ENCODE data around the gene TOP1.
"Not testable (repeated sequence)": the region's sequence is repeated elsewhere in the genome, so short reads cannot be mapped to it uniquely, and the experiment has no call there.

TOP1 gene

DNA sequence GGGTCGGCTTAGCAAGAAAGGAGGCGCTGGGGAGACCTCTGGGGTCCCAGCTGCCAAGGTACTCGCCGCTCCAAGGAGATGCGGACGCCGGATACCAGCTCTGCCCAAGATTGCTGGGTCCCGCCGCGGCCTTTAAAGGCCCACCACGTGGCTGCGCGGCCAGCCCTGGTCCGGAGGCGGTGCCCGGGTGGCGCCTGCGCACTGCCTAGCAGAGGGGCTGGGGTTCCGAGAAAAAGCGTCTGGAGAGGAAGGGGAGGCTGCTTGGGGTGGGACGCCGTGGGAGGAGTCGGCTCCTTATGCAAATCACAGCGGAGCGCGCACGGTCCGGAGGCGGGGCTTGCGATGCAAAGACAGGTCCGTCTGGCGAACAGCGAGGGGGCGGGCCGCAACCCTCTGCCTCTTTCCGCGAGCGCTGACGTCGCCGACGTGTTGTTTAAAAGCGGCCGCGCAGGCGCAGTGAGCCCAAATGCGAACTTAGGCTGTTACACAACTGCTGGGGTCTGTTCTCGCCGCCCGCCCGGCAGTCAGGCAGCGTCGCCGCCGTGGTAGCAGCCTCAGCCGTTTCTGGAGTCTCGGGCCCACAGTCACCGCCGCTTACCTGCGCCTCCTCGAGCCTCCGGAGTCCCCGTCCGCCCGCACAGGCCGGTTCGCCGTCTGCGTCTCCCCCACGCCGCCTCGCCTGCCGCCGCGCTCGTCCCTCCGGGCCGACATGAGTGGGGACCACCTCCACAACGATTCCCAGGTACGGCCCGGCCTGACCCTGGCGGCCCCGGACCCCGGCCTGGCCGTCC is at the start of gene TOP1:
TOP1 (plus strand) TSS at position 464 of the 791 bp plus-strand sequence; CDS start at position 710, 246 bp downstream.
- DNase-seq = peak; percentile 100

- DNase-seq = no peak
Observed at GRCh38 chr20:40979247-40979646, 49.4 kb upstream of the TOP1 start.

GRCh38 chr20:40980106-40980827 is 48.4 kb upstream of the TOP1 start:
- no peak for DNase-seq

- DNase-seq = no peak
Observed at GRCh38 chr20:40980828-40981310, 47.8 kb upstream of the TOP1 start.

GRCh38 chr20:40982415-40983145 is 46.0 kb upstream of the TOP1 start:
- DNase-seq = no peak

- no peak for DNase-seq
Observed at GRCh38 chr20:40983898-40984297, 44.7 kb upstream of the TOP1 start.

GRCh38 chr20:40984496-40984895 is 44.1 kb upstream of the TOP1 start:
- no peak for DNase-seq

GRCh38 chr20:40986774-40987173 is 41.8 kb upstream of the TOP1 start:
- DNase-seq = no peak

GRCh38 chr20:40990542-40991120 is 38.0 kb upstream of the TOP1 start:
- DNase-seq = peak; percentile 73

- DNase-seq = no peak
Observed at GRCh38 chr20:40991181-40991889, 37.3 kb upstream of the TOP1 start.

DNA sequence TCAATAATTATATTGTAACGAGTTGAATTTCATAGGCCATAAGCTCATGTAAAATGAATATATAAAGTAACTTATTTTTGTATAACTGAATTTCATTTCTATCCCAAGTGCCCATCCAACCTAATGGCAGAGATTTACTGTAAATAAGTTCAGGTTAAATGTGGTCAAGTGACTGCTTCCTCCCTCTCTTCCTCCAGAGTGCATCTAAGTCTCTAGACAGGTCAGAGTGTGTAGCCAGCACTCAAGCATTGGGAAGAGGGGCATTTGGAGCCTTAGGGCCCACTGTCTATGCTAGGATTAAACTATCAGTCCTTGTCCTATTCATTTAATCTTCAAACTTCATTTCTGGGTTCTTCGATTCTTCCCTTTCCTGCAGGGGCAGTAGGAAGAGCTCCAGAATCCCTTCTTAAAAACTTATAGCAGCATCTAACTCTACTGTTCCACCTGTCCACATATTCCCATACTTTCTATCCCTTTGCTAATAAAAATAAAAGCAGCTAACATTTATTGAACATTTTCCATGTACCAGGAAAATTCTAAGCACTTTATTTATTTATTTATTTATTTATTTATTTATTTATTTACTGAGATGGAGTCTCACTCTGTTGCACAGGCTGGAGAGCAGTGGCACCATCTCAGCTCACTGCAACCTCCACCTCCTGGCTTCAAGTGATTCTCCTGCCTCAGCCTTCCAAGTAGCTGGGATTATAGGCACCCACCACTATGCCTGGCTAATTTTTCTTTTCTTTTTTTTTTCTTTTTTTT is 36.1 kb upstream of the TOP1 start:
- DNase-seq = no peak

GRCh38 chr20:40993794-40994540 is 34.7 kb upstream of the TOP1 start:
- DNase-seq = no peak

GRCh38 chr20:40996326-40996725 is 32.3 kb upstream of the TOP1 start:
- no peak for DNase-seq

GRCh38 chr20:40997116-40997515 is 31.5 kb upstream of the TOP1 start:
- no peak for DNase-seq

DNA sequence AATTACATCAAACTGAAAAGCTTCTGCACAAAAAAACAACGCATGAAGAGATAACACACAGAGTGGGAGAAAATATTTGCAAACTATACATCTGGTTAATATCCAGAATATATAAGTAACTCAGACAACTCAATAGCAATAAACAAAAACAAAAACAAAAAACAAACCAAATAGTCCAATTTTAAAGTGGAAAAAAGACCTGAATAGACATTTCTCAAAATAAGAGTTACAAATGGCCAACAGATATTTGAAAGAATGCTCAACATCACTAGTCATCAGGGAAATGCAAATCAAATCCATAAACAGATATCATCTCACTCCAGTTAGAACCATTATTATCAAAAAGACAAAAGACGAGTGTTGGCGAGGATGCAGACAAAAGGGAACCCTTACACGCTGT is 28.8 kb upstream of the TOP1 start:
- no peak for DNase-seq

DNA sequence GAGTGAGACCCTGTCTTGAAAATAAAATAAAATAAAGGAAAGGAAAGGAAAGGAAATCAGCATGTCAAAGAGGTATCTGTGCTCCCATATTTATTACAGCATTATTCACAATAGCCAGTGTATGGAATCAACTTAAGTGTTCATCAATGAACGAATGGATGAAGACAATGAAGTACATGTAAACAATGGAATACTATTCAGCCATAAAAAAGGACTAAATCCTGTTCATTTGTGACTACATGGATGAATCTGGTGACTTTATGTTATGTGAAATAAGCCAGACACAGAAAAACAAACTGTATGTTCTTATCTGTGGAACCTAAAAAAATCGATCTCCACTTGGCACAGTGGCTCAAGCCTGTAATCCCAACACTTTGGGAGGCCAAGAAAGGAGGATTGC is 28.0 kb upstream of the TOP1 start:
- DNase-seq = no peak

DNA sequence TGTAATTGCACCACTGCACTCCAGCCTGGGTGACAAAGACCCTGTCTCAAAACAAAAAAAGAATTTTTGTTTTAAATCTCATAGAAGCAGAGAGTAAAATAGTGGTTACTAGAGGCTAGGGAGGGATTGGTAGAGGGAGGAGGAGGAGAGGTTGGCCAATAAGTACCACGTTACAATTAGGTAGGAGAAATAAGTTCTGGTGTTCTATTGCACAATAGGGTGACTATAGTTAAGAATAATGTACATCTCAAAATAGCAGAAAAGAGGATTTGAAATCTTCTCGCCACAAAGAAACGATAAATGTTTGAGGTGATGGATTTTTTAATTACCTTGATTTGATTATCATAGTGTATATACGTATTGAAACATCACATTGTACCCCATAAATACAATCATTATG is 27.1 kb upstream of the TOP1 start:
- DNase-seq = no peak

- DNase-seq = no peak
Observed at GRCh38 chr20:41002842-41003142, 25.8 kb upstream of the TOP1 start.

DNA sequence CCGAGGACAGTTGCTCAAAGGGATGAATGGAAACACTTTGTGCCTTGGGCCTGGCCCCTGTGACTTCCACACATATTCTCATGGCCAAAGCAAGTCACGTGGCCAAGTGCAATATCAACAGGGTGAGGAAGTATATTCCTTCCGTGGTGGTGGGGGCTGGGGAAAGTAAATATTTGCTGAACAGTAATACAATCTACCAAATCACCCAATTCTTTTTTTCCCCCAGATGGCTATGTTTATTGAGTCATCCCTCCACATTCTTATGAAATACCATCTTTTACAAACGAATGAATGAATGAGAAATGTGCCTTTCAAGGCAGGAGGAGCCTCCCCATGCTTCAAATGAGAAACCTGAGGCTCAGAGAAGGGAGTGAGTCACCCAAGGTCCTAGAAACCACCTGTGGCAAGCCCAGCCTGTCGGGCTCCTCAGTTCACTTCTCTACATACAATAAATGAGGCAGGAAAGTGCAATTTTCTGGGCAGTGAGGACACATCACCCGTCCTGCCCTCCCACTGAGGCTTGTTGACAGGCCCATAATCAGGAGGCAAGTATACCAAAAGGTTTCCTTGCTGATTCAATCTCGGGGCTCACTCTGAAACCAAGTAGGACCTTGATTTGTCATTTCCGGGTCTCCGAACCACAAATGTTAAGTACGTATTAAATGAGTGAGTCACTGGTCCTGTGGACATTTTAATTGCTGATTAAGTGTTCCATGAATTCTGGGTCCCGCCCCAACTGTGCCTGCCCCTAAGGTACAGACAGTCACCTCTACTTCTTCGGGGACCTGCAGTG is 25.3 kb upstream of the TOP1 start:
- no peak for DNase-seq

- not testable (repeated sequence) for DNase-seq
Observed at GRCh38 chr20:41003936-41004294, 24.7 kb upstream of the TOP1 start.

Data from COR-L47 (cell line).